ENCODE measurements around the gene BMPR1B.

BMPR1B gene

DNA sequence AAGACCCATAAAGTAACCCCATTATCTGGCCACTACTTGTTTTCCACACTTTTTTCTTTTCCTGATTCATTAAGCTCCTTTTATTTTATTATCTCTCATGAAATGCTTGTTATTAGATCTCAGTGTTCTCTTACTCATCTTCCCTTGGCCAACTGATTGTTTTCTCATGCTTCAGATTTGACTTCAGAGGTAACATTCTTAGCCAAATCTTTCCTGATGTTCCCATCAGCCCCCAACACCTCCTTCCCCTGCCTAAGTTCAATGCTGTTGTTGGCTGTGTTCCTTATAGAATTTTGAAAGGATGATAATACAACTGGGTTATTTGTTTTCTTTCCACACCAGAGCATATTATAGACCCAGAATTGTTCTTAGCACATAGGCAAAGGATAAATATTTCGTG lies 75.6 kb downstream of the BMPR1B start:
- H3K36me3 ChIP-seq (ENCODE audit: control insufficient read depth in 2 of 2, insufficient read depth in 1 of 2, low read length in 2 of 2) = no peaks in the 10 kb centered on the region
- no peak for TF ChIP-seq ZNF677 (tag by site-specific recombination; IDR thresholded peaks at IDR 0.05)
- TF ChIP-seq, protein P1, sequence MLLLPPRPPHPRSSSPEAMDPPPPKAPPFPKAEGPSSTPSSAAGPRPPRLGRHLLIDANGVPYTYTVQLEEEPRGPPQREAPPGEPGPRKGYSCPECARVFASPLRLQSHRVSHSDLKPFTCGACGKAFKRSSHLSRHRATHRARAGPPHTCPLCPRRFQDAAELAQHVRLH (tag by site-specific recombination; IDR thresholded peaks at IDR 0.05) = no peak
- TF ChIP-seq ZNF670 (tag by site-specific recombination; IDR thresholded peaks at IDR 0.05; ENCODE audit: low read depth) = no peak
- TF ChIP-seq ZNF654 (tag by site-specific recombination; IDR thresholded peaks at IDR 0.05; ENCODE audit: low read depth) = no peak
- TF ChIP-seq, protein P2, sequence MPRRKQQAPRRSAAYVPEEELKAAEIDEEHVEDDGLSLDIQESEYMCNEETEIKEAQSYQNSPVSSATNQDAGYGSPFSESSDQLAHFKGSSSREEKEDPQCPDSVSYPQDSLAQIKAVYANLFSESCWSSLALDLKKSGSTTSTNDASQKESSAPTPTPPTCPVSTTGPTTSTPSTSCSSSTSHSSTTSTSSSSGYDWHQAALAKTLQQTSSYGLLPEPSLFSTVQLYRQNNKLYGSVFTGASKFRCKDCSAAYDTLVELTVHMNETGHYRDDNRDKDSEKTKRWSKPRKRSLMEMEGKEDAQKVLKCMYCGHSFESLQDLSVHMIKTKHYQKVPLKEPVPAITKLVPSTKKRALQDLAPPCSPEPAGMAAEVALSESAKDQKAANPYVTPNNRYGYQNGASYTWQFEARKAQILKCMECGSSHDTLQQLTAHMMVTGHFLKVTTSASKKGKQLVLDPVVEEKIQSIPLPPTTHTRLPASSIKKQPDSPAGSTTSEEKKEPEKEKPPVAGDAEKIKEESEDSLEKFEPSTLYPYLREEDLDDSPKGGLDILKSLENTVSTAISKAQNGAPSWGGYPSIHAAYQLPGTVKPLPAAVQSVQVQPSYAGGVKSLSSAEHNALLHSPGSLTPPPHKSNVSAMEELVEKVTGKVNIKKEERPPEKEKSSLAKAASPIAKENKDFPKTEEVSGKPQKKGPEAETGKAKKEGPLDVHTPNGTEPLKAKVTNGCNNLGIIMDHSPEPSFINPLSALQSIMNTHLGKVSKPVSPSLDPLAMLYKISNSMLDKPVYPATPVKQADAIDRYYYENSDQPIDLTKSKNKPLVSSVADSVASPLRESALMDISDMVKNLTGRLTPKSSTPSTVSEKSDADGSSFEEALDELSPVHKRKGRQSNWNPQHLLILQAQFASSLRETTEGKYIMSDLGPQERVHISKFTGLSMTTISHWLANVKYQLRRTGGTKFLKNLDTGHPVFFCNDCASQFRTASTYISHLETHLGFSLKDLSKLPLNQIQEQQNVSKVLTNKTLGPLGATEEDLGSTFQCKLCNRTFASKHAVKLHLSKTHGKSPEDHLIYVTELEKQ (tag by site-specific recombination; IDR thresholded peaks at IDR 0.05; ENCODE audit: borderline replicate concordance) = no peak
- no peak for TF ChIP-seq TRIM28 (IDR thresholded peaks at IDR 0.05; ENCODE audit: borderline replicate concordance, low read length)
- TF ChIP-seq SALL2 (tag by site-specific recombination; IDR thresholded peaks at IDR 0.05; ENCODE audit: borderline replicate concordance) = no peak
- TF ChIP-seq, protein P3, sequence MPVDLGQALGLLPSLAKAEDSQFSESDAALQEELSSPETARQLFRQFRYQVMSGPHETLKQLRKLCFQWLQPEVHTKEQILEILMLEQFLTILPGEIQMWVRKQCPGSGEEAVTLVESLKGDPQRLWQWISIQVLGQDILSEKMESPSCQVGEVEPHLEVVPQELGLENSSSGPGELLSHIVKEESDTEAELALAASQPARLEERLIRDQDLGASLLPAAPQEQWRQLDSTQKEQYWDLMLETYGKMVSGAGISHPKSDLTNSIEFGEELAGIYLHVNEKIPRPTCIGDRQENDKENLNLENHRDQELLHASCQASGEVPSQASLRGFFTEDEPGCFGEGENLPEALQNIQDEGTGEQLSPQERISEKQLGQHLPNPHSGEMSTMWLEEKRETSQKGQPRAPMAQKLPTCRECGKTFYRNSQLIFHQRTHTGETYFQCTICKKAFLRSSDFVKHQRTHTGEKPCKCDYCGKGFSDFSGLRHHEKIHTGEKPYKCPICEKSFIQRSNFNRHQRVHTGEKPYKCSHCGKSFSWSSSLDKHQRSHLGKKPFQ (tag by site-specific recombination; IDR thresholded peaks at IDR 0.05) = no peak
- TF ChIP-seq ZNF174 (tag by site-specific recombination; IDR thresholded peaks at IDR 0.05) = no peak
- ChIA-PET POLR2A (no interaction called here), CTCF (no interaction called here)
- peaks cover 3% of the 10 kb centered on the region; the same call in 1 of the 2 replicates for H3K4me1 ChIP-seq (ENCODE audit: control insufficient read depth, insufficient read depth, low read length)
- no peak overlapping the region for H3K4me3 ChIP-seq (ENCODE audit: low read depth, low read length)
- no peaks in the 10 kb centered on the region for H3K9me3 ChIP-seq (ENCODE audit: control insufficient read depth, insufficient read depth, low read depth, low read length)
- no peak overlapping the region for H3K27ac ChIP-seq (ENCODE audit: extremely low read depth, low read depth, low read length)

DNA sequence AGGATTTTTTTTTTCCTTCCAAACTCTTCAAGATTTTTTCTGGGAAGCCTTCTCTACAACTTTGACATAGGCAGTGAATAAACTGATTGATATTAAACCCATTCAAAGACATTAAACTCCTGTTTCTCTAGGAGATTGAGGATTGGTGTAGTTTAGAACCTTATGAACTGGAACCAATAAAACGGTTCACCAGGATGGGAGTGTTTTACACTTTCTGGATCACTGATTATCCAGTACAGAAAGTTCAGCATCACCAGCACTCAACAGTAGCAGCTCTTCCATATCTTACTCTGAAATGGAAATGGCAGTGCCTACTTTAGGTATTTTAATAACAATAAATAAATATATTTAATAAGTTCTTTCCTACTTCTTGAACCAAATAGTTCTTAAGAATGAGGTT lies 76.7 kb downstream of the BMPR1B start:
- Histone ChIP-seq H3K9me3 (ENCODE audit: control insufficient read depth, insufficient read depth, low read depth, low read length) (no peaks in the 10 kb centered on the region), H3K4me3 (ENCODE audit: low read depth, low read length) (no peak overlapping the region), H3K4me1 (ENCODE audit: control insufficient read depth, insufficient read depth, low read length) (peaks cover 3% of the 10 kb centered on the region; the same call in 1 of the 2 replicates), H3K36me3 (ENCODE audit: control insufficient read depth in 2 of 2, insufficient read depth in 1 of 2, low read length in 2 of 2) (no peaks in the 10 kb centered on the region), H3K27ac (ENCODE audit: extremely low read depth, low read depth, low read length) (no peak overlapping the region)
- ChIA-PET CTCF (no interaction called here), POLR2A (no interaction called here)
- TF ChIP-seq, protein P4, sequence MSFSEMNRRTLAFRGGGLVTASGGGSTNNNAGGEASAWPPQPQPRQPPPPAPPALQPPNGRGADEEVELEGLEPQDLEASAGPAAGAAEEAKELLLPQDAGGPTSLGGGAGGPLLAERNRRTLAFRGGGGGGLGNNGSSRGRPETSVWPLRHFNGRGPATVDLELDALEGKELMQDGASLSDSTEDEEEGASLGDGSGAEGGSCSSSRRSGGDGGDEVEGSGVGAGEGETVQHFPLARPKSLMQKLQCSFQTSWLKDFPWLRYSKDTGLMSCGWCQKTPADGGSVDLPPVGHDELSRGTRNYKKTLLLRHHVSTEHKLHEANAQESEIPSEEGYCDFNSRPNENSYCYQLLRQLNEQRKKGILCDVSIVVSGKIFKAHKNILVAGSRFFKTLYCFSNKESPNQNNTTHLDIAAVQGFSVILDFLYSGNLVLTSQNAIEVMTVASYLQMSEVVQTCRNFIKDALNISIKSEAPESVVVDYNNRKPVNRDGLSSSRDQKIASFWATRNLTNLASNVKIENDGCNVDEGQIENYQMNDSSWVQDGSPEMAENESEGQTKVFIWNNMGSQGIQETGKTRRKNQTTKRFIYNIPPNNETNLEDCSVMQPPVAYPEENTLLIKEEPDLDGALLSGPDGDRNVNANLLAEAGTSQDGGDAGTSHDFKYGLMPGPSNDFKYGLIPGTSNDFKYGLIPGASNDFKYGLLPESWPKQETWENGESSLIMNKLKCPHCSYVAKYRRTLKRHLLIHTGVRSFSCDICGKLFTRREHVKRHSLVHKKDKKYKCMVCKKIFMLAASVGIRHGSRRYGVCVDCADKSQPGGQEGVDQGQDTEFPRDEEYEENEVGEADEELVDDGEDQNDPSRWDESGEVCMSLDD (tag by site-specific recombination; IDR thresholded peaks at IDR 0.05) = no peak
- no peak for TF ChIP-seq ZNF138 (tag by site-specific recombination; IDR thresholded peaks at IDR 0.05; ENCODE audit: borderline replicate concordance)
- TF ChIP-seq ZNF530 (tag by site-specific recombination; IDR thresholded peaks at IDR 0.05; ENCODE audit: low read depth) = no peak
- no peak for TF ChIP-seq ZNF24 (tag by site-specific recombination; IDR thresholded peaks at IDR 0.05)
- TF ChIP-seq SCRT1 (tag by site-specific recombination; IDR thresholded peaks at IDR 0.05; ENCODE audit: borderline replicate concordance) = no peak
- no peak for TF ChIP-seq ZNF292 (tag by site-specific recombination; IDR thresholded peaks at IDR 0.05; ENCODE audit: borderline replicate concordance, low read depth)
- no peak for TF ChIP-seq ZNF433 (tag by site-specific recombination; IDR thresholded peaks at IDR 0.05; ENCODE audit: low read depth)
- no peak for TF ChIP-seq ZNF223 (tag by site-specific recombination; IDR thresholded peaks at IDR 0.05)
- TF ChIP-seq, protein P5, sequence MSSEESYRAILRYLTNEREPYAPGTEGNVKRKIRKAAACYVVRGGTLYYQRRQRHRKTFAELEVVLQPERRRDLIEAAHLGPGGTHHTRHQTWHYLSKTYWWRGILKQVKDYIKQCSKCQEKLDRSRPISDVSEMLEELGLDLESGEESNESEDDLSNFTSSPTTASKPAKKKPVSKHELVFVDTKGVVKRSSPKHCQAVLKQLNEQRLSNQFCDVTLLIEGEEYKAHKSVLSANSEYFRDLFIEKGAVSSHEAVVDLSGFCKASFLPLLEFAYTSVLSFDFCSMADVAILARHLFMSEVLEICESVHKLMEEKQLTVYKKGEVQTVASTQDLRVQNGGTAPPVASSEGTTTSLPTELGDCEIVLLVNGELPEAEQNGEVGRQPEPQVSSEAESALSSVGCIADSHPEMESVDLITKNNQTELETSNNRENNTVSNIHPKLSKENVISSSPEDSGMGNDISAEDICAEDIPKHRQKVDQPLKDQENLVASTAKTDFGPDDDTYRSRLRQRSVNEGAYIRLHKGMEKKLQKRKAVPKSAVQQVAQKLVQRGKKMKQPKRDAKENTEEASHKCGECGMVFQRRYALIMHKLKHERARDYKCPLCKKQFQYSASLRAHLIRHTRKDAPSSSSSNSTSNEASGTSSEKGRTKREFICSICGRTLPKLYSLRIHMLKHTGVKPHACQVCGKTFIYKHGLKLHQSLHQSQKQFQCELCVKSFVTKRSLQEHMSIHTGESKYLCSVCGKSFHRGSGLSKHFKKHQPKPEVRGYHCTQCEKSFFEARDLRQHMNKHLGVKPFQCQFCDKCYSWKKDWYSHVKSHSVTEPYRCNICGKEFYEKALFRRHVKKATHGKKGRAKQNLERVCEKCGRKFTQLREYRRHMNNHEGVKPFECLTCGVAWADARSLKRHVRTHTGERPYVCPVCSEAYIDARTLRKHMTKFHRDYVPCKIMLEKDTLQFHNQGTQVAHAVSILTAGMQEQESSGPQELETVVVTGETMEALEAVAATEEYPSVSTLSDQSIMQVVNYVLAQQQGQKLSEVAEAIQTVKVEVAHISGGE (tag by site-specific recombination; conservative IDR thresholded peaks at IDR 0.05; ENCODE audit: low read depth) = no peak
- TF ChIP-seq, protein P6, sequence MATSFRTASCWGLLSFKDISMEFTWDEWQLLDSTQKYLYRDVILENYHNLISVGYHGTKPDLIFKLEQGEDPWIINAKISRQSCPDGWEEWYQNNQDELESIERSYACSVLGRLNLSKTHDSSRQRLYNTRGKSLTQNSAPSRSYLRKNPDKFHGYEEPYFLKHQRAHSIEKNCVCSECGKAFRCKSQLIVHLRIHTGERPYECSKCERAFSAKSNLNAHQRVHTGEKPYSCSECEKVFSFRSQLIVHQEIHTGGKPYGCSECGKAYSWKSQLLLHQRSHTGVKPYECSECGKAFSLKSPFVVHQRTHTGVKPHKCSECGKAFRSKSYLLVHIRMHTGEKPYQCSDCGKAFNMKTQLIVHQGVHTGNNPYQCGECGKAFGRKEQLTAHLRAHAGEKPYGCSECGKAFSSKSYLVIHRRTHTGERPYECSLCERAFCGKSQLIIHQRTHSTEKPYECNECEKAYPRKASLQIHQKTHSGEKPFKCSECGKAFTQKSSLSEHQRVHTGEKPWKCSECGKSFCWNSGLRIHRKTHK (tag by site-specific recombination; IDR thresholded peaks at IDR 0.05) = no peak
- TF ChIP-seq, protein P7, sequence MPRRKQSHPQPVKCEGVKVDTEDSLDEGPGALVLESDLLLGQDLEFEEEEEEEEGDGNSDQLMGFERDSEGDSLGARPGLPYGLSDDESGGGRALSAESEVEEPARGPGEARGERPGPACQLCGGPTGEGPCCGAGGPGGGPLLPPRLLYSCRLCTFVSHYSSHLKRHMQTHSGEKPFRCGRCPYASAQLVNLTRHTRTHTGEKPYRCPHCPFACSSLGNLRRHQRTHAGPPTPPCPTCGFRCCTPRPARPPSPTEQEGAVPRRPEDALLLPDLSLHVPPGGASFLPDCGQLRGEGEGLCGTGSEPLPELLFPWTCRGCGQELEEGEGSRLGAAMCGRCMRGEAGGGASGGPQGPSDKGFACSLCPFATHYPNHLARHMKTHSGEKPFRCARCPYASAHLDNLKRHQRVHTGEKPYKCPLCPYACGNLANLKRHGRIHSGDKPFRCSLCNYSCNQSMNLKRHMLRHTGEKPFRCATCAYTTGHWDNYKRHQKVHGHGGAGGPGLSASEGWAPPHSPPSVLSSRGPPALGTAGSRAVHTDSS (tag by site-specific recombination; IDR thresholded peaks at IDR 0.05) = no peak
- TF ChIP-seq ZNF677 (tag by site-specific recombination; IDR thresholded peaks at IDR 0.05) = no peak

All from HEK293 (cell line).